BJ (cell line): ENCODE results near the gene S100A6. TPM values are rescaled to one million over a fixed set of nuclear protein-coding genes. Genes with fewer than 3 reads are reported as not detected.
"Not testable (repeated sequence)": the region's sequence is repeated elsewhere in the genome, so short reads cannot be mapped to it uniquely, and the experiment has no call there.

ENCODE experiments used
- CTCF ChIA-PET: fragments of 350-600 bp; formaldehyde crosslinking; extraction: SDS; loops from one replicate; lab custom pipeline; 2021; ENCODE audit warnings: antibody characterized with exemption, inconsistent platforms; lab: Yijun Ruan, JAX
- POLR2A ChIA-PET: fragments of 300-600 bp; sonication (Branson Sonifier 250); formaldehyde crosslinking; extraction: SDS; loops from one replicate; lab custom pipeline; 2021; ENCODE audit warnings: antibody characterized with exemption; lab: Charles Lee
- DNase-seq: peaks from one replicate; pipeline ENCODE4 v3.0.0-alpha.2; 2011; ENCODE audit warnings: low read depth
- H3K27me3 ChIP-seq: 2 replicates; pipeline ENCODE4 v1.6.0; 2011; ENCODE audit warnings: low read length; ENCODE audit not compliant: control insufficient read depth, insufficient read depth
- H3K36me3 ChIP-seq: 2 replicates; pipeline ENCODE4 v1.5.1; 2011; ENCODE audit warnings: low read length; ENCODE audit not compliant: control insufficient read depth, insufficient read depth
- H3K4me3 ChIP-seq: 2 replicates; pipeline ENCODE4 v1.5.1; 2011; ENCODE audit warnings: low read depth, mild to moderate bottlenecking, control low read depth, low read length
- polyA plus RNA-seq: library from polyadenylated mRNA; depleted of rRNA; stranded (reverse); fragments of >200 nt; gene quantifications from 2 replicates; pipeline ENCODE4 v1.2.3, GENCODE V29; 2011
- TF ChIP-seq, protein P1 (sequence below): IDR thresholded peaks from 2 replicates; pipeline ENCODE4 v1.5.1; 2011; ENCODE audit warnings: low read depth, mild to moderate bottlenecking, control low read depth, inconsistent platforms, low read length, moderate library complexity; ENCODE audit not compliant: insufficient read depth

The S100A6 gene
- polyA plus RNA-seq, 1 experiment, result 1,308 TPM

DNA sequence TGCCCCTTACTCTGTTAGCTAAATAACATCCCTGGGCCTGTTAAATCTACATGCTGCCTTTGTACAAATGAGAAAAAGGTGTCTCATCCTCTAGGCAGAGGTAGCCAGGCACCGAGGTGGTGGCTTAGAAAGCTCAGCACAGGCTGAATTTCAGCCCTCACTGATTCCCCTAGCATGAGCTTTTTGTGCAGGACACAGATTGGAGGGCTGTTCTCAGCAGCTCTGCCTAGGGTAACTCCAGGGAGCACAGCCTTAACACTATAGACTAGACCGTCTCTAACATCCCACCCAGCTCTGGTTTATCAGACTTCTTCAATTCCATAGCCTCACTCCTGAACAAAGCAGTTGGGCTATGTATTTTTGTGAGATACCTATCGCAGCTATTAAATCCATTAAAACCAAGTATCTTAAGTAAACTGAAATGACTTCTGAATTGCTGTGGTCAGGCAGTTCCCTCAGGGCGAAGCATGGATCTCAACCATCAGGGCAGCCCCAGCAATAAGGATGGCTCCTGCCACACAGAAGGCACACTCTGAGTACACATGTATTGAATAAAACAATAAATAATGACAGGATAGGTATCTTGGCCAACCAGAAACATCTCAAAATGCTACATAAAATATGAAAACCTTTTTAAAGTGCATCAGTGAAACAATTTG, 14.8 kb downstream of the S100A6 start:
- Histone ChIP-seq H3K36me3 (no peaks in the 10 kb centered on the region), H3K4me3 (no peak overlapping the region), H3K27me3 (no peaks in the 10 kb centered on the region)
- POLR2A ChIA-PET, result no interaction called here
- TF ChIP-seq, protein P1, sequence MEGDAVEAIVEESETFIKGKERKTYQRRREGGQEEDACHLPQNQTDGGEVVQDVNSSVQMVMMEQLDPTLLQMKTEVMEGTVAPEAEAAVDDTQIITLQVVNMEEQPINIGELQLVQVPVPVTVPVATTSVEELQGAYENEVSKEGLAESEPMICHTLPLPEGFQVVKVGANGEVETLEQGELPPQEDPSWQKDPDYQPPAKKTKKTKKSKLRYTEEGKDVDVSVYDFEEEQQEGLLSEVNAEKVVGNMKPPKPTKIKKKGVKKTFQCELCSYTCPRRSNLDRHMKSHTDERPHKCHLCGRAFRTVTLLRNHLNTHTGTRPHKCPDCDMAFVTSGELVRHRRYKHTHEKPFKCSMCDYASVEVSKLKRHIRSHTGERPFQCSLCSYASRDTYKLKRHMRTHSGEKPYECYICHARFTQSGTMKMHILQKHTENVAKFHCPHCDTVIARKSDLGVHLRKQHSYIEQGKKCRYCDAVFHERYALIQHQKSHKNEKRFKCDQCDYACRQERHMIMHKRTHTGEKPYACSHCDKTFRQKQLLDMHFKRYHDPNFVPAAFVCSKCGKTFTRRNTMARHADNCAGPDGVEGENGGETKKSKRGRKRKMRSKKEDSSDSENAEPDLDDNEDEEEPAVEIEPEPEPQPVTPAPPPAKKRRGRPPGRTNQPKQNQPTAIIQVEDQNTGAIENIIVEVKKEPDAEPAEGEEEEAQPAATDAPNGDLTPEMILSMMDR, result no peak
- CTCF ChIA-PET, result interaction anchor here (0.8 to 5.1 kb wide), 10 partner anchors 10 to 97 kb away, joined by 3 to 38 read pairs (median 6); partner anchors contain the start of gene S100A6
- DNase-seq, result no peak

DNA sequence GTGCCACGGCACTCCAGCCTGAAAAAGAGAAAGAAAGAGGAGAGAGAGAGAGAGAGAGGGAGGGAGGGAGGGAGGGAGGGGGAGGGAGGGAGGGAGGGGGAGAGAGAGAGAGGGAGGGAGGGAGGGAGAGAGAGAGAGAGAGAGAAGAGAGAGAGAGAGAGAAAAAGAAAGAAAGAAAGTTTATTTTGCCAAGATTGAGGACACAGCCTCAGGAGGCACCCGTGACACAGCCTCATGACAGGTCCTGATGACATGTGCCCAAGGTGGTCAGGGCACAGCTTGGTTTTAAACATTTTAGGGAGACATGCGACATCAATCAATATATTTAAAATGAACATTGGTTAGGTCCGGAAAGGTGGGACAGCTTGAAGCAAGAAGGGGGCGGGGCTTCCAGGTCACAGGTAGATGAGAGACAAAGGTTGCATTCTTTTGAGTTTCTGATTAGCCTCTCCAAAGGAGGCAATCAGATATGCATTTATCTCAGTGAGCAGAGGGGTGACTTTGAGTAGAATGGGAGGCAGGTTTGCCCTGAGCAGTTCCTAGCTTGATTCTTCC, 15.6 kb downstream of the S100A6 start:
- CTCF ChIA-PET, result interaction anchor here (0.8 to 5.1 kb wide), 7 partner anchors 9 to 52 kb away, joined by 3 to 38 read pairs (median 7); partner anchors contain the start of gene S100A6
- H3K27me3 ChIP-seq, H3K4me3 ChIP-seq, DNase-seq, H3K36me3 ChIP-seq: not testable (repeated sequence)
- POLR2A ChIA-PET, result interaction anchor here (0.5 kb wide), 1 partner anchor 11 kb away, joined by 5 read pairs; no protein-coding TSS in a partner anchor

DNA sequence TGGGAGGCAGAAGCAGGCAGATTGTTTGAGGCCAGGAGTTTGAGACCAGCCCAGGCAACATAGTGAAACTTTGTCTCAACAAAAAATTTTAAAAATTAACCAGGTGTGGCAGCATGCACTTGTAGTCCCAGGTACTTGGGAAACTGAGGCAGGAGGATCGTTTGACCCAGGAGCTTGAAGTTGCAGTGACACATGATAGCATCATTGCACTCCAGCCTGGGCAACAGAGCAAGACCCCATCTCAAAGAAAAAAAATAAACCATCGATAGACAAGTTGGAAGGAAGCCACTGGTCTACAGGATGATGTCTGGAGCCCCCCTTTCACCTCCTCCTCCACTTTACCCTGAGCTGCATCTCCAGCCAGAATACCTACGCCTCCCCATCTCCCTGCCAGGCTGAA, 16.5 kb downstream of the S100A6 start:
- H3K4me3 ChIP-seq, result no peak overlapping the region
- TF ChIP-seq, protein P1, result no peak
- H3K36me3 ChIP-seq, result no peaks in the 10 kb centered on the region
- no peaks in the 10 kb centered on the region for H3K27me3 ChIP-seq
- DNase-seq, result no peak
- POLR2A ChIA-PET, result no interaction called here
- CTCF ChIA-PET, result interaction anchor here (0.8 to 5.1 kb wide), 3 partner anchors 9 to 51 kb away, joined by 3 to 38 read pairs (median 7); no protein-coding TSS in a partner anchor

DNA sequence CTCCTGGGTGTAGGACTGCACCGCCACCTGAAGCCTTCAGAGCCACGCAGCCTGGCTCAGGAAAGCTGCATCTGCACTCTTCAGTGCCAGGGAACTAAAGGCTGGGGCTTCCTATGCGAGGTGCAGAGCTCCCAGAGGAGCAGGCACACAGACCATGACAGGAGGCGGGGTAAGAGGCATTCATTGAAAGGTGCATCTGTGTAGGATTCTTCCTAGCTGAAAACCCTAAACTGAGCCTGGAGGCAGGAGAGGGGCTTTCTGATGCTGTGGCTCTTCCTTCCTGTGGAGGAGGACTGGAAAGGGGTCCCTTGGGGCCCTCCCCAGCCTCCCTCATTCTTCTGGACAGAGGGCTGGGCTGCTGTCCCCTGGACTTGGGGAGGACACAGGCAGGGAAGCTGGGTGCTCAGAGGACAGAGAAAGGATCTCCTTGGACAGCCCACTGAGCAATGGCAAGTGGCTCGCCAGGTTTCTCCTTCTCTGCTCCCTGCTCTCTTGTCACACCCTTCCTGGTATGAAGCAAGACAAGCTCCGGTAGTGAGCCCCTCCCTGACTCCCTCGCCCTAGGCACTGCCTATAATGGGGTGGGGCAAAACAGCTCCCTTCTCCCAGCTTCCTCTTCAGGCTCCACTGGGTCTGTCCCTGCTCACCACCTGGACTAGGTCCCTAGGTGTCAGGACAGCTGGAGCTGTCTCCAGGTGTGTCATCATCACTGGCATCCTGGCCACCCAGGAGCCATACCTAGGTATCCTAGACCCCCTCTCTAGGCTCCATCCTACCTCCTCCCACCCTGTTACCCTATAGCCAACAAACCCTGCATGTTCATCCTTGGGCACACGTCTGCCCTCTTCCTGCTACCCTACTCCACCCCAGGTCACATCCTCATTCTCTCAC, 20.0 kb downstream of the S100A6 start:
- no peaks in the 10 kb centered on the region for H3K36me3 ChIP-seq
- no peaks in the 10 kb centered on the region for H3K27me3 ChIP-seq
- CTCF ChIA-PET, result interaction anchor here (2.2 to 11.1 kb wide), 3 partner anchors 17 to 102 kb away, joined by 7 to 223 read pairs (median 13); no protein-coding TSS in a partner anchor
- no peak overlapping the region for H3K4me3 ChIP-seq
- POLR2A ChIA-PET, result no interaction called here
- TF ChIP-seq, protein P1, result no peak
- DNase-seq, result no peak

DNA sequence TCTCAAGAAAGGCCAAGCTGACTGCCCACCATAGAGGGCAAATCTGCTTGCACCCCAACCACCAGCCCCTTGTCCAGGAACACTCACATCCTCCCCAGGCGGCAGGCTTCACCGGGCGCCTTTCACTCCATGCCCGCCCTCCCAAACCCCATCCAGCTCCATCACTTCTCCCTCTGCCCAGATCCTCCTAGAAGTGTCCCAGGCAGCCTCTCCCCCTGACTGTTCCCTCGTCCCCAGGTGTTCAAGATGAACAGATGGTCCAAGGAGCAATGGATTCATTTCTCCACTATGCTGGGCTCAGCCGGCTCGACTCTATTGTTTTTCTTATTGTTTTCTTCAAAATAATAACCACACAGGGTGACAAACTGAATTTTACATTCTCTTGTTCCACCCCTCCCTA, 22.1 kb downstream of the S100A6 start:
- H3K36me3 ChIP-seq, result no peaks in the 10 kb centered on the region
- ChIA-PET CTCF (interaction anchor here (1.2 to 11.1 kb wide), 3 partner anchors 11 to 103 kb away, joined by 3 to 223 read pairs (median 45); partner anchors contain the start of gene S100A14), POLR2A (no interaction called here)
- no peak overlapping the region for H3K4me3 ChIP-seq
- TF ChIP-seq, protein P1, result no peak
- DNase-seq, result no peak
- H3K27me3 ChIP-seq, result no peaks in the 10 kb centered on the region
